8988T (cell line): ENCODE results near the gene PDE6B.

Source experiments
- DNase-seq: peaks from one replicate; pipeline ENCODE4 v3.0.0; 2011

PDE6B gene

DNA sequence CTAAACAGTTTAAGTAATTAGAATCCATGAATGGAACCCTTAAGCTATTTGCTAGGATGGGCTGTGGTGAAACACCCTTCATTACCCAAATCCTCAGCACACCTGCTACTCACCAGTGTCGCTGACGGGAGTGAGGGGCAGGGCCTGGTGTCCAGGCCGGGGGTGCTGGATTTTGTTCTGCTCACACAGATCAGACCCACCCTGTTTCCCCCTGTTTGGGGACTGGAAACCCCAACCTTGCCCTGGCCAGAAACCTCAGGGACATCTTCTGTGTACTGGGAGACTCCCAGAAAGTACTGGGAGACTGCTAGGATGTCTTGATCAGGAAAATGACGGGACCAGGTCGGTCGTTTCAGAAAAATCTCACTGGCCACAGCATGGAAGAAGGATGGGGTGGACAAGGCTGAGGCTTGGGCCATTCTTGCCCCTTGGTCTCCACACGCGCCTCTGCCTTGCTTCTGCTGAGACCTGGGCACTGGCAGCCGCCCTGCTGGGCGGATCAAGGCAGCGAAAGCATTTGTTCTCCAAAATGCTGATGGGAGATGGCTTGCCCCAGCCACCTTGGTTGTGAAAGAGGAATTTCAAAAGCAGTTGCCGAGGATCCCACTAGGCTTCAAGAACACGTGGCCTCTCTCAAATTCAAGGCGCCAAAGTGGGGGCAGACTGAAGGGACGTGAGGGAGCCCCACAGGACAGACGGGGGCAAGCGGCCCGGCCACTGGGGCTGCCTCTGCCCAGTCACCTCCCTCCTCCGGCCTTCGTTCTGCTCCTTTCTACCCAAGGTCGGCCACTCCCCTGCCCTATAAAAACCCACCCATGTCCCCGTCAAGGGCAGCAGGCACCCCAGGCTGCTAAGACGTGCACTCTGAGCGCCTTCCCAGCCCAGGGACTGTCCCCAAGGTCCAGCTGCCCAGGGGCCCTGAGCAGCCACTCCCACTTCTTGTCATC, 23.5 kb upstream of the PDE6B start:
- DNase-seq, result no peak

GRCh38 chr4:602559-602942, 22.8 kb upstream of the PDE6B start:
- DNase-seq, result peak; percentile 85

DNA sequence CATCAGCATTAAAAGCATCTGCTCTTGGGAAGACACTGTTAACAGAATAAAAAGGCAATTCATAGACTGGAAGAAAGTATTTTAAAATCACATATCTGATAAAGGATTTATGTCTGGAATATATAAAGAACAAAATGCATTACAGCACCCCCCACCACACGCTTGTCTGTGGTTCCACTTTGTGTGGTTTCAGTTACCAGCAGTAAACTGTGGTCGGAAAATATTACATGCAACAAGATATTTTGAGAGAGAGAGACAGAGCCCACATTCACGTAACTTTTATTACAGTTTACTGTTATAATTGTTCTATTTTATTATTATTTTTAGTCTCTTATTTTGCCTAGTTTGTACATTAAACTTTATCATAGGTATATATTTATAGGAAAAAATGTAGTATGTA, 21.2 kb upstream of the PDE6B start:
- no peak for DNase-seq

- no peak for DNase-seq
These were observed 19.5 kb upstream of the PDE6B start for GRCh38 chr4:605702-606425.

DNA sequence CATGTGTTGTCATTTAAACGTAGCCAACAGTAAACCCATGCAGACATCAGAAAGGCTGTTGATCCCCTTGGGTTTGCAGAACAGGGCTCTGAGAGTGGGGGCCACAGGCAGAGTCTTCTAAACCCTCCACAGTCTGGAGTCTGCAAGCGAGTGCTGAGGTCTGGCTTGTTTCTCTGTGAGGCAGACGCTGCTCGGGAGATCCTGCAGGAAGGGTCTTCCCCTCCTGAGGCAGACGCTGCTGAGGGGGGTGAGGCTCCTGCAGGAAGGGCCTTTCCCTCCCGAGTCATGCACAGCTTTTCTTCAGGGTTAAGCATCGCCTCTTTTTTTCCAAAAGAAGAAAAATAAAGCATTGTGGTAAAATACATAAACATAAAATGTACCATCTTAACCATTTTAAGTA, 17.1 kb upstream of the PDE6B start:
- no peak for DNase-seq

GRCh38 chr4:609400-610050, 15.8 kb upstream of the PDE6B start:
- no peak for DNase-seq

DNA sequence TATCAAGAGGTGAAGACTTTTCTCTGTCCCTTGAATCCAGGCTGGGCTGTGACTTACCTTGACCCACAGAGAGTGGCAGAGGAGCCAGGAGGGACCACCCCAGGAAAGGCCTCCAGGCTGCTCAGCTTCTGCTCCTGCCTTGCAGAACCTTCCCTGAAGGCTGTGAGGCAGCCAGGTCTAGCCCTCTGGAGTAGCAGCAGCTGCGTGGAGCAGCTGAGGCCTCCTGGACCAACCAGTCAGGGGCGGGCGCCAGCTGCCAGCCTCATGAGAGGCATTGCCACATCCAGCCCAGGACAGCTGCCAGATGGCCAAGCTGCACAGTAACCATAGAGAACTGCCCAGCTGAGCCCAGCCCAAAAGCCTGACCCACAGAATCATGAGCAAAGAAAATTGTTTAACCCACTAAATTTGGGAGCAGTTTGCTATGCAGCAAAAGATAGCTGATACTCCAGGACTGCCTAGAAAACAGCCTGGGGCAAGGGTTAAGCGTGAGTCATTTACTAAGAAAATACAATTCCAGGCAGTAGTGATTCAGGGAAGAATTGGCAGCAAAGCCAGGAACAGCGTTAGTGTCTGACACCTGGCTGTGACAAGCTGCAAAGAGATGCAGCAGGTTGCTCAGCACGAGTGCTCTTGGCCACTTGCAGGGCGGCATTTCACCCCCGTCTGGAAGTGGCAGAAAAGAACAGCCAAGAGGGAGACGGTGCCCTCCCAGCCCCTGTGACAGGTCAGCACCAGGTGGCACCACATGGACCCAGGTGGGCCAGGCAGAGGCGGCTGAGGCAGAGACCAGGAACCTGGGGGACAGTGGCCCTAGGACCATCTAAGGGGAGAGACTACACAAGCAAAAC, 14.7 kb upstream of the PDE6B start:
- DNase-seq, result no peak

GRCh38 chr4:612052-612748, 13.2 kb upstream of the PDE6B start:
- DNase-seq, result no peak

- DNase-seq, result no peak
These were observed 12.6 kb upstream of the PDE6B start for GRCh38 chr4:612749-613125.

DNA sequence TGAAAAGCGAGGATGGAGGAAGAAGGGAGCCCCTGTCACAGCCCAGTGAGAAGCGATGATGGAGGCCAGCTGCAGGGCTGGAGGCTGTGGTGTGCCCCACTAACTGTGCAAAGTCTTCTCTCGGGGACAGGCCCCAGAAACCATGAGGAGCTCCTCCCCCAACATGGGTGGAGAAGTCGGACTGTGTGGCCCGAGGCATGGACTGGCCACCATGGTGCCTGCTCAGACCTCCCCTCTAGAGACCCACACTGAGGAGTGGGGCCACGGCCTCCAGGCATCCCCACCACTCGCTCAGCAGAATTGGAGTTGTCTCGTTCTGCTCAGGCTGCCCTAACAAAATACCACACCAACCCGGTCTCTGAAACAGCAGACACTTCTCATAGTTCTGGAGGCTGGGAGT, 12.2 kb upstream of the PDE6B start:
- no peak for DNase-seq

GRCh38 chr4:616091-616490, 9.3 kb upstream of the PDE6B start:
- DNase-seq, result no peak

GRCh38 chr4:616911-617643, 8.3 kb upstream of the PDE6B start:
- DNase-seq, result no peak

- no peak for DNase-seq
These were observed 7.4 kb upstream of the PDE6B start for GRCh38 chr4:617644-618641.

DNA sequence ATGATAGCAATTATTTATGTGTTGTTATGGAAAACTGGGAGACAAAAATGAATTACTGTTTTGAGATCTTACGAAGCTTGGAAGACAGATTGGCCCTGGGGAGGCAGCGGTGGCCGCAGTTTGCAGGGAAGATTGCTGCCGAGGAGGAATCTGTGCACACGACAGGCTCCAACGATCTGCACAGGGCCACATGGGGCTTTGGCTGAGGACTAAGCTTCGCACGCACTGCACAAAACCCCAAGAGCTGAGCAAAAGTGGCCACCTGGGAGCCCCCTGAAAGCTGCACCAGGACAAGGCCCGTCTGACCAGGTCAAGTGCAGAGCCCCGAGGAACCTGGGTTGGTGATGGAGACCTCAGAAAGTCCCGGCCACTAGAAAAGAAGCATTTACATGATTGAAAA, 5.2 kb upstream of the PDE6B start:
- no peak for DNase-seq

DNA sequence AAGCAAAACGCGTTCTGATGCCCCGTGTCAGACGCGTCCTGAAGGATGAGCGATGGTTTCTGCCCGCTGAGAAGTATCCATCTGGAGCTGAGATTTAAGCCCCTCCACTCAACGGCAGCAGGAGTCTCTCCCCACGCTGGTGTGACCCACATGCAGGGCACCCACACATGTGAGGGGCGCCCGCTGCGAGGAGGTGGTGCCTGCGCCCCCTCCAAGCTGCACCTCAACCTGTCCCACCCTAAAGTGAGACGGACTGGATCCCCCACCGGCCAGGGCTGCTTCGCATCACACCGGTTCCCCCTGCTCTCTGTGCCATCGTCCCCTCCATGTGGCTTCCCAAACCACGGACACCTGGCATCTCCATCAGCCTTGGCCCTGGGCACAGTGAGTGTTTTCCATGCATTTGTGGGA, 4.5 kb upstream of the PDE6B start:
- DNase-seq, result no peak

GRCh38 chr4:621296-622070, 3.9 kb upstream of the PDE6B start:
- no peak for DNase-seq

DNA sequence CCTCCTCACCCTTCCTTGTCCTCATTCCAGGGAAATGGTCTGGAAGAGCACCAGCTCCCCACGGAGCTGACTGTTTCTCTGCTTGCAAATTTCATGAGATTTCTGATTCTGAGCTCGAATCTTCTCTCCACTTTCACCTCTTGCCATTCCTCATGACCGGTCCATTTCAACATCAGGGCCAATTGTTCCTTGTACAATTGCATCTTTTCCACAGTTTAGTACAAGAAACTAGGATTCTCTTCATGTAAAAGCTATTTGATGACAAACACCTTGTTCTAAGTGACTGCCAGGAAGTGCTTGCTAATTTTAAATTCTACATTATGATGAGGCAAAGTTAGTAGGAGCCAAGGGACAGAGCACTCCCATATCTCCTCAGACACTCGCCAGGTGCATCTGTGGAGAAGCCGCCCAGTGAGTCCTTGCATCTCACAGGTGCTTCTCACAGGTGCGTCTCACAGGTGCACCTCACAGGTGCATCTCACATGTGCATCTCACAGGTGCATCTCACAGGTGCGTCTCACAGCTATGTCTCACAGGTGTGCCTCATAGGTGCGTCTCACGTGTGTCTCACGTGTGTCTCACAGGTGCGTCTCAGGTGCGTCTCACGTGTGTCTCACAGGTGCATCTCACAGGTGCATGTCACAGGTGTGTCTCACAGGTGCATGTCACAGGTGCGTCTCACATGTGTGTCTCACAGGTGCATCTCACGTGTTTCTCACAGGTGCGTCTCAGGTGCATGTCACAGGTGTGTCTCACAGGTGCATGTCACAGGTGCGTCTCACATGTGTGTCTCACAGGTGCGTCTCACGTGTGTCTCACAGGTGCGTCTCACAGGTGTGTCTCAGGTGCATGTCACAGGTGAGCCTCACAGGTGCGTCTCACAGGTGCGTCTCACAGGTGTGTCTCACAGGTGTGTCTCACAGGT, 3.0 kb upstream of the PDE6B start:
- DNase-seq, result no peak
